Body of pancreas (tissue), 4 donors: Measurements from ENCODE around the gene PAK5.

Experiments used
- CTCF ChIP-seq, 7 experiments: fragments of 450-650 bp in 4 of 7; fragments of 200-600 bp in 3 of 7; sonication (generic) in 3 of 7; IDR thresholded peaks; one replicate each; pipeline ENCODE4 v1.5.1; 2016 to 2019; ENCODE audit warnings: antibody characterized with exemption in 7 of 7
- POLR2A ChIP-seq, 3 donors: fragments of 450-650 bp; IDR thresholded peaks; one replicate each; pipeline ENCODE4 v1.6.1; 2016; ENCODE audit warnings: antibody characterized with exemption in 3 of 3, mild to moderate bottlenecking in 2 of 3

GRCh38 chr20:9510911-9511310 is 328.0 kb downstream of the PAK5 start:
- TF ChIP-seq CTCF (IDR thresholded peaks at IDR 0.05) (no peak), POLR2A (IDR thresholded peaks at IDR 0.05) (no peak)
